ENCODE data around the gene UNC5A. TPM values are rescaled to one million over a fixed set of nuclear protein-coding genes. Genes with fewer than 3 reads are reported as not detected.

Gene UNC5A
- total RNA-seq, 4 donors from 2014 or later: not detected

DNA sequence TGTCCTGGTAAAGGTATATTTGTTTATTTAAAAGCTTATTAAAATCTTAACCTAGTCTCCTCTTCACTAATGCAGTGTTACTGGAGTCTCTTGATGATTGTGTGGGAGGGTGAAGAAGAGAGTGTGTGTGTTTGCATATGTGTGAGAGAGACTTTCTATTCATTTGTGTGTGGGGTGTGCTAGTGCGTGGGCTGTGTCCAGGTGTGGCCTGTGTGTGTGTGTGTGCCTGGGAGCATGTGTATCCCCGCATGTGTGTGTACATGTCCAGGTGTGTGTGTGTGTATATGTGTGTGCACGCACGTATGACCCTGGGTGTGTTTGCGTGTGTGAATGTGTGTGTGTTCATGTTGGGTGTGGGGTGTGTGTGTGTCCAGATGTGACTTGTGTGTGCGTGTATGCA lies 10.3 kb upstream of the UNC5A start:
- Histone ChIP-seq H3K27ac (no peak overlapping the region), H3K36me3 (no peaks in the 10 kb centered on the region), H3K4me1 (peaks cover 5% of the 10 kb centered on the region), H3K4me3 (no peak overlapping the region), H3K27me3 (peaks cover 79% of the 10 kb centered on the region), H3K9me3 (no peaks in the 10 kb centered on the region)
- WGBS: 97% methylated on average over 6 of the region's 6 CpGs
- DNase-seq (ENCODE audit: low spot score in 2 of 2): no peak
- TF ChIP-seq, protein P1, sequence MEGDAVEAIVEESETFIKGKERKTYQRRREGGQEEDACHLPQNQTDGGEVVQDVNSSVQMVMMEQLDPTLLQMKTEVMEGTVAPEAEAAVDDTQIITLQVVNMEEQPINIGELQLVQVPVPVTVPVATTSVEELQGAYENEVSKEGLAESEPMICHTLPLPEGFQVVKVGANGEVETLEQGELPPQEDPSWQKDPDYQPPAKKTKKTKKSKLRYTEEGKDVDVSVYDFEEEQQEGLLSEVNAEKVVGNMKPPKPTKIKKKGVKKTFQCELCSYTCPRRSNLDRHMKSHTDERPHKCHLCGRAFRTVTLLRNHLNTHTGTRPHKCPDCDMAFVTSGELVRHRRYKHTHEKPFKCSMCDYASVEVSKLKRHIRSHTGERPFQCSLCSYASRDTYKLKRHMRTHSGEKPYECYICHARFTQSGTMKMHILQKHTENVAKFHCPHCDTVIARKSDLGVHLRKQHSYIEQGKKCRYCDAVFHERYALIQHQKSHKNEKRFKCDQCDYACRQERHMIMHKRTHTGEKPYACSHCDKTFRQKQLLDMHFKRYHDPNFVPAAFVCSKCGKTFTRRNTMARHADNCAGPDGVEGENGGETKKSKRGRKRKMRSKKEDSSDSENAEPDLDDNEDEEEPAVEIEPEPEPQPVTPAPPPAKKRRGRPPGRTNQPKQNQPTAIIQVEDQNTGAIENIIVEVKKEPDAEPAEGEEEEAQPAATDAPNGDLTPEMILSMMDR (IDR thresholded peaks at IDR 0.05): no peak
- no peak for TF ChIP-seq EP300 (IDR thresholded peaks at IDR 0.05)

DNA sequence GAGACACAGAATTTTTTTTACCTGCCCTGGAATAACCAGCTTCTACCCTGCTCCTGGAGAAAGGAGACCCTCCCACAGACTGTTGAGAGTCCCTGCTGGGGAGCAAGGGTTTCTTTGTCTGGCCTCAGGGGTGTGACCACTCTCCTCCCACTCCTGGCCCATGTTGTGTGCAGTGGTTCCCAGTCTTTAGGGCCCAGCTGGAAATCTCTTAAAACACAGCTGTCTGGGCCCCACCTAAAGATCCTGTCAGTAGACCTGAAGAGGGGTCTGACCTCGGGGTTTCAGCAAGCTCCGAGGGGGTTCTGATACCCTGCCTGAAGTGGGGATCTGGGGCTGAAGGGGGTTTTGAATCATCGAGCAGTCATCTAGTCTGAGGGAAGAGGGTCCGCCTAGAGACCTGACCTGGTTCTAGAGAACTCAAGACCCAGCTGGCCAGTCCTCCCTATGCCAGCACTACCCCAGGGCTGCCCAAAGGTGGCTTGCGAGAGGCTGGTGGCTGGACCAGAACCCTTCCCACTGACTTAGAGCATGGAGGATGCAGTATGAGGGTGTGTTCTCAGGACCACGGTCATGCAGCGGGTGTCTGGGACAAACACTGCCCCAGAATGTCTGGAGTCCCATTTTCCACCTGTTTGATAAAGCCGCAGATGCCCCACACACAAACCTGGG lies 8.1 kb upstream of the UNC5A start:
- Histone ChIP-seq H3K36me3 (no peaks in the 10 kb centered on the region), H3K9me3 (no peaks in the 10 kb centered on the region), H3K27ac (no peak overlapping the region), H3K4me3 (no peak overlapping the region), H3K27me3 (peaks cover 70% of the 10 kb centered on the region), H3K4me1 (no peaks in the 10 kb centered on the region)
- TF ChIP-seq POLR2AphosphoS5 (IDR thresholded peaks at IDR 0.05): no peak
- TF ChIP-seq EP300 (IDR thresholded peaks at IDR 0.05): no peak
- TF ChIP-seq, protein P1 (IDR thresholded peaks at IDR 0.05): no peak
- no peak for TF ChIP-seq POLR2A (IDR thresholded peaks at IDR 0.05)
- DNase-seq (ENCODE audit: low spot score in 2 of 2): no peak
- WGBS: 83% methylated on average over 1 of the region's 8 CpGs

DNA sequence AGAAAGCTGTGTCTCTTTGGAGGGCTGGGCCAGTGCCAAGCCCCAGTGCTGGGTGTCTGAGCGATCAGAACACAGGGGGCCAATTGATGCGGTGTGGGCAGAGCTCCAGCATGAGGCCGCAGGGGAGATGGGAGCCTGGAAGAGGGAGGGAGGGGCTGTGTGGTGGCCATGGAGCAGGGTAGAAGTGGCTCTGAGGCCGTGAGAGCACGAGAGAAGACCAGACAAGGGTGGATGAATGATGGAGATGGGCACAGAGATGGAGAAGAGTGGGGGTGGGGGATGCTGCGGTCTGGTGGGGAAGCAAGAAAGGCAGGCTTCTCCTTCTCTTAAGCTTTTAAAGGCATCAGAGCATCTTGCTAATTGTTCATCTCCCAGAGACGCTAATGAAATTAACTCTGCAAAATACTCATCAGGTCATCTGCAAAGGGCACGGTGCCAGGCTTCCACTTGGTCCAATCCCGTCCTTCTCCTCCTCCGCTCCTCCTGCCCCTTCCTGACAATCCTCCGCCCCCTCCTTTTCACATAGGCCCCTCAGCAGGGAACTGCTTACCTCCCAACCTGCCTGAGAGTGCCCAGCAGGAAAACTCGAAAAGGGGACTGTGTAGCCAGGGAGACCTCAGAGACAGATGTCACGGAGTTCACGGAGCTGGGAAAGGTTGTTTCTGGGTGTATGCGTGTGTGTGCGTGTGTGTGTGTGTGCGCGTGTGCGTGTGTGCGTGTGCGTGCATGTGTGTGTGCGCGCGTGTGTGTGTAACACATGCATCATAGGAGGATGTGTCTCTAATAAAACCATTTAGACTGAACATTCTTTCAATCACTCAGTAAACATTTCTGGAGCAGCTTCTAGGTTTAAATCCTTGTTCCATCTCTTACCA lies 7.1 kb upstream of the UNC5A start:
- Histone ChIP-seq H3K4me3 (no peak overlapping the region), H3K27me3 (peaks cover 70% of the 10 kb centered on the region)
- no peak for DNase-seq (ENCODE audit: low spot score in 2 of 2)

DNA sequence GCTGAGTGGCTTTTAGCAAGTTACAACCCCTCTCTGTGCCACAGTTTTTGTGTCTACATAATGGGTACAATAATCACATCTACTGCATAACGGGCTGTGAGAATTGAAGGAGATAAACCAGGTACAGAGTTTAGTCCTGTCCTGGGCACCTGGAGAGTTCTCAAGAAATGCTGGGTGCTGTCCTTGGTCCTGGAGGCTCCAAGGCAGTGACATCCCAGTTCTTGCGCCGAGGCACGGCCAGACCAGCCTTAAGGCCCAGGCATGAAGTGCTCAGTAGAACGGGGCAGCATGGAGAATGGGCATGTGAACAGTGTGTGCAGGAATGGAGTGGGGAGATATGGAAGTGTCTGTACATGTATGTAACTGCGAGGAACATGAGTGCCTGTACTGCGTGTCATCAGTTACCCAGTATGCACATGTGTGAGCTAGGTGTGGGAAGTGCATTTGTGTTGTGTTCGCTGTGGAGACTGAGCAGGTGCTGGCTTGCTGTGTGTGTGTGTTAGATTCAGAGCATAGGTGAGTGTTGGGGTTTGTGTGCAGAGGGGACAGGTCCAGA lies 6.3 kb upstream of the UNC5A start:
- no peak for TF ChIP-seq EP300 (IDR thresholded peaks at IDR 0.05)
- no peak for TF ChIP-seq POLR2A (IDR thresholded peaks at IDR 0.05)
- no peak for TF ChIP-seq POLR2AphosphoS5 (IDR thresholded peaks at IDR 0.05)
- TF ChIP-seq, protein P1 (IDR thresholded peaks at IDR 0.05): no peak
- DNase-seq (ENCODE audit: low spot score in 2 of 2): no peak
- Histone ChIP-seq H3K36me3 (no peaks in the 10 kb centered on the region), H3K4me3 (no peak overlapping the region), H3K27me3 (peaks cover 71% of the 10 kb centered on the region), H3K9me3 (no peaks in the 10 kb centered on the region), H3K27ac (no peak overlapping the region), H3K4me1 (no peaks in the 10 kb centered on the region)
- 45% methylated on average over 8 of the region's 8 CpGs for WGBS

More for the DNA sequence above, 7.1 kb upstream of the UNC5A start:
- Histone ChIP-seq H3K4me1 (no peaks in the 10 kb centered on the region), H3K9me3 (no peaks in the 10 kb centered on the region), H3K36me3 (no peaks in the 10 kb centered on the region), H3K27ac (no peak overlapping the region)
- TF ChIP-seq EP300 (IDR thresholded peaks at IDR 0.05) (no peak), POLR2AphosphoS5 (IDR thresholded peaks at IDR 0.05) (no peak), POLR2A (IDR thresholded peaks at IDR 0.05) (no peak)
- TF ChIP-seq, protein P1 (IDR thresholded peaks at IDR 0.05): no peak
- 55% methylated on average over 24 of the region's 24 CpGs for WGBS

DNA sequence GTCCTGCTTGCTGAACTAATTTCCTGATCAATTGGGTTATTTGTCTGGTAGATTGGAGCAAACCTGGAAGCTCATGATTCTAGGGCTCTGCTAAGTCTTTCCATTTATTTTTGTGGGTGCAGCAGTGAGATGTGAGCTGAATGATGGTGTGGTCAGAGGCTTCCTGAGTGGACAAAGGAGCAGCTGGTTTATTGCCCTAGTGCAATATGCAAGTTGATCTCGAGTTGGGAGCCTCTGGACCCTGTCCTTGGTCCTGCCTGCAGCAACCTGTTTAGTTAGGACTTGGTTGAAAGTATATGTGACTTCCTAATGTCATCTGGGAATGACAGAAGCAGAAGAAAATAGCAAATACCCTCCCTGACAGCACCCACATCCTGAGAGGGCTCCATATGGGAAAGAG lies 4.2 kb upstream of the UNC5A start:
- H3K36me3 ChIP-seq: no peaks in the 10 kb centered on the region
- H3K27ac ChIP-seq: no peak overlapping the region
- H3K4me1 ChIP-seq: peaks cover 16% of the 10 kb centered on the region
- TF ChIP-seq POLR2AphosphoS5 (IDR thresholded peaks at IDR 0.05) (no peak), POLR2A (IDR thresholded peaks at IDR 0.05) (no peak), EP300 (IDR thresholded peaks at IDR 0.05) (no peak)
- TF ChIP-seq, protein P1 (IDR thresholded peaks at IDR 0.05): no peak
- H3K4me3 ChIP-seq: no peak overlapping the region
- DNase-seq (ENCODE audit: low spot score in 2 of 2): no peak
- H3K9me3 ChIP-seq: no peaks in the 10 kb centered on the region
- 0% methylated on average over 1 of the region's 1 CpG for WGBS
- peaks cover 84% of the 10 kb centered on the region for H3K27me3 ChIP-seq
